ENCODE results near the gene MBP. TPM values are rescaled to one million over a fixed set of nuclear protein-coding genes. Genes with fewer than 3 reads are reported as not detected.

The MBP gene
- total RNA-seq, 1 donor from 2014 or later = 9.7 TPM

DNA sequence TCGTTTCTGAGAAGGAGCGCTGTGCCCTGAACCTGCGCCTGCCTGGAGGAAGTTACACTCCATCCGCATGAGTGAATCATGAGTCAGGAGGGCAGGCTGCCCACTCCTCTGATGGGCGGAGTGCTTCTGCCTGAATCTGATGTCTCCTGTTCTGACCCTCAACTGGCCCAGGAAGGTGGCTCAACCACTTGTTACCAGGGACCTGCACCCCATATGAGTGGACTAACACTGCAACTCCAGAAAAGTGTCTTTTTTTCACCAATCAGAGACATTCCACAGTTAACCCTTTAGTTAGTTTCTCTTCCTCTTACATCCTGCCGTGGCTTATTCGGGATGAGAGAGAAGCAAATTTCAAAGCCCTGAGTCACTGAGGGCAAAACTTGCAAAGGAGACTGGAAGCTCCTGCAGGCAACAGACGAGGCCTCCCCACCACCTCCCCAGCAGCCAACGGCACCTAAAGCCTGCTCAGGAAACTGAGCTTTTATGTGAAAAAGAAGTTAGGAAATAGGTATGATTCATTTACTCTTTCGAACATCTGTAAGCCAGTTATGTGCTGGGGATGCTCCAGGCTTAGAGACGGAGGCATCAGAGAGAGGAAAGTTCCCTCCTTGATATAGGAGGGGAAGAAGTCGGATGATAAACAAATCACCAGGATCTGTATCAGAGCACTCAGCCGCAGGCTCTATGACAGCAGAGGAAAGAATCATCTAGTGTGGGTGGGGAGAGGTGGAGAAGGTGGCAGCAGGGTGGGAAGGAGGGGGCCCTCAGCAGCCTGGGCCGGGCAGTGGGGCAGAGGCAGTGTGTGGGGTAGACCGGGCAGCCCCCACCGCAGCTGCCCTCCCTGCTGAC lies 30.9 kb downstream of the MBP start:
- Mint-ChIP-seq H3K36me3 (ENCODE audit: low read depth, unreplicated experiment) (no peaks in the 10 kb centered on the region), H3K4me1 (ENCODE audit: unreplicated experiment) (peaks cover 69% of the 10 kb centered on the region), H3K4me3 (ENCODE audit: unreplicated experiment) (no peak overlapping the region), H3K9me3 (ENCODE audit: unreplicated experiment) (no peaks in the 10 kb centered on the region), H3K27ac (ENCODE audit: unreplicated experiment) (no peak overlapping the region), H3K27me3 (ENCODE audit: unreplicated experiment) (no peaks in the 10 kb centered on the region)
- TF ChIP-seq, protein P1, sequence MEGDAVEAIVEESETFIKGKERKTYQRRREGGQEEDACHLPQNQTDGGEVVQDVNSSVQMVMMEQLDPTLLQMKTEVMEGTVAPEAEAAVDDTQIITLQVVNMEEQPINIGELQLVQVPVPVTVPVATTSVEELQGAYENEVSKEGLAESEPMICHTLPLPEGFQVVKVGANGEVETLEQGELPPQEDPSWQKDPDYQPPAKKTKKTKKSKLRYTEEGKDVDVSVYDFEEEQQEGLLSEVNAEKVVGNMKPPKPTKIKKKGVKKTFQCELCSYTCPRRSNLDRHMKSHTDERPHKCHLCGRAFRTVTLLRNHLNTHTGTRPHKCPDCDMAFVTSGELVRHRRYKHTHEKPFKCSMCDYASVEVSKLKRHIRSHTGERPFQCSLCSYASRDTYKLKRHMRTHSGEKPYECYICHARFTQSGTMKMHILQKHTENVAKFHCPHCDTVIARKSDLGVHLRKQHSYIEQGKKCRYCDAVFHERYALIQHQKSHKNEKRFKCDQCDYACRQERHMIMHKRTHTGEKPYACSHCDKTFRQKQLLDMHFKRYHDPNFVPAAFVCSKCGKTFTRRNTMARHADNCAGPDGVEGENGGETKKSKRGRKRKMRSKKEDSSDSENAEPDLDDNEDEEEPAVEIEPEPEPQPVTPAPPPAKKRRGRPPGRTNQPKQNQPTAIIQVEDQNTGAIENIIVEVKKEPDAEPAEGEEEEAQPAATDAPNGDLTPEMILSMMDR (IDR thresholded peaks at IDR 0.05; ENCODE audit: unreplicated experiment) = no peak
- no peak for DNase-seq (ENCODE audit: low spot score)

DNA sequence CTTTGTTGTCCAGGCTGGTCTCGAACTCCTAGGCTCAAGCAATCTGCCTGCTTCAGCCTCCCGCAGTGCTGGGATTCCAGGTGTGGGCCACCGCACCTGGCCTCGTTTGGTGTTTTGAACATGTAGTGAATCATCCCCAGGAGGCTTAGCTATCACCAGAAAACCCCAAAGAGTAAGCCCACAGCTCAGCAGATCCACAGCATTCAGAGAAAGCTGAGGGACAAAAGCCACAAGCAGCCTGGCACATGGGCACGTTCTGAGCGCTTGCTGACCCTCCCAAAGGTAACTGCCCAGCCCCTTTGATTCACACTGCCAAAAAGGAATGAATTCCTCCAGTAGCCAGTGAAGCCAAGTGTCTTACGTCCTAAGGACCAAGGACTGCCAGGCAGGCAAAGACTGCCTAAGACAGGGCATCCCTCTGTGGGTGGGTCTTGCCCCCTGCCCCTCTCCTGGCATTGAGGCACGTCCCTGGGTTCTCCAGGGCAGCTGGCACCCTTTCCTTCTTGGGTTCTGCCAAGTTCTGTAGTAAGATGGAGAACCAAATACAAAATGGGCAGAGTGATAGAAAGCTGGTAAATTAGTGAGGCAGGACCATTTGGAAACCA lies 31.7 kb downstream of the MBP start:
- Mint-ChIP-seq H3K27me3 (ENCODE audit: unreplicated experiment) (no peaks in the 10 kb centered on the region), H3K4me1 (ENCODE audit: unreplicated experiment) (peaks cover 72% of the 10 kb centered on the region), H3K9me3 (ENCODE audit: unreplicated experiment) (no peaks in the 10 kb centered on the region), H3K27ac (ENCODE audit: unreplicated experiment) (no peak overlapping the region), H3K4me3 (ENCODE audit: unreplicated experiment) (no peak overlapping the region), H3K36me3 (ENCODE audit: low read depth, unreplicated experiment) (no peaks in the 10 kb centered on the region)
- no peak for DNase-seq (ENCODE audit: low spot score)
- TF ChIP-seq, protein P1 (IDR thresholded peaks at IDR 0.05; ENCODE audit: unreplicated experiment) = no peak

DNA sequence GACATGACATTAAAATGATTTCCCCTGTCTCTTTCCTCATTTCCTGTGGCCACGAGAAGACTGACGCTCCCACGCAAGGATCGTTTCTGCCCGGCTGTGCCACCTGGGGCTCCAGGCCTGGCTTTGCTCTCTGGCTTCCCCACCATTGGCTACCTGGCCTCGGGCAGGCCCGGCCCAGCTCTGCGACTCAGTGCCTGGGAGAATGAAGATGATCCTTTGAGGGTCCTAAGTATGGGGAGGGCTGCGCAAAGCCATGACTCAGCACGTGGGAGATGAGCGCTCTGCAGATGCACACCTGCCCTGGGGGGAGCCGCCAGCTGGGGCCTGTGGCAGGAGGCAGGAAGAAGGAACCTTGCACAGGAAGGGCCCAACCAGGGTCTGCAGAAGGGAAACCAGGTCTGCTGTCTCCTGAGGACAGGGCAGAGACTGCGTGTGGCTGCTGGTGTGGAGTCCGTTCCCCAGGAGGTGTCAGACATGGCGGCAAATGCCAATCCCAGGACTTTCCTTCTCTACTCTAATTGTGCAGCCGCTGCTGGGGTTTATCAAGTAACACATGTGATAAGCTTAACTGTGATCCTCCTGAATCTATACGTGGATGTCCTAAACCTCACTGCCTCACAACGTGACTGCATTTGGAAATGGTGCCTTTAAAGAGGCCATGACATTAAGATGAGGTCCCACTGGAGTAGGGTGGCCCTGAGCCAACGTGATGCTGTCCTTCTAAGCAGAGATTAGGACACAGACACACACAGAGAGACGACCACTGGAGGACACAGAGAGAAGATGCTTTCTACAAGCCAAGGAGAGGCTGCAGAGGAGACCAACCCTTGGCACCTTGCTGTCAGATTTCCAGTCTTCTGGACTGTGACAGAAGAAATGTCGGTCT lies 32.9 kb downstream of the MBP start:
- Mint-ChIP-seq H3K4me3 (ENCODE audit: unreplicated experiment) (no peak overlapping the region), H3K4me1 (ENCODE audit: unreplicated experiment) (peaks cover 68% of the 10 kb centered on the region), H3K27ac (ENCODE audit: unreplicated experiment) (no peak overlapping the region), H3K36me3 (ENCODE audit: low read depth, unreplicated experiment) (no peaks in the 10 kb centered on the region), H3K9me3 (ENCODE audit: unreplicated experiment) (no peaks in the 10 kb centered on the region), H3K27me3 (ENCODE audit: unreplicated experiment) (peaks cover 2% of the 10 kb centered on the region)
- TF ChIP-seq, protein P1 (IDR thresholded peaks at IDR 0.05; ENCODE audit: unreplicated experiment) = no peak
- no peak for DNase-seq (ENCODE audit: low spot score)

DNA sequence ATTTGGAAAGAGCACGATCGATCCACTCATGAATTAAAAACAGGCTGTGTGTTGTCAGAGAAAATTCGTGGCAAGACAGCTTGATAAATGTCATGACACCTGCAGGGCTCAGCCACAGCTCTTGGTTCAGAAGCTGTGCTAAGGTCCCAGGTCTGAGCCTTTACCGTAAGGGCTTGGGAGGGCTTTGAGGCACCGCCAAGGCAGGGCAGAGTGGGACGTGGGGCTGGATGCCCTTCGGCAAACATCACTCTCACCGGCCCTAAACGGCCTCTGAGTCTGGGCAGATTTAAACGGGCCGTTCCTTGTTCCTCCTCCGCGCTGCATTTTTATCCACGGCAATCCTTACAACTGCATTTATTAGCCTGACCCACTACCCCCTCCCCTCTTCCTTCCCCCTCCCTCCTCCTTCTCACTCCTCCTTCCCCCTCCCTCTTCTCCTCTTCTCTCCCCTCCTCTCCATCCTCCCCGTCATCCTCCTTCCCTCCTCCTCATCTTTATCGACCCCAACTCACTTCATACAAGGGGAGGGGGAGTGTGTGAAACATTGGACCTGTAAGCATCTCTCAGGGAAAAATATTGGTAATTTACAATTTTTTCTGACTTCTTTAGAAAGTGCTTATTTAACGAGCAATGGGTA lies 33.9 kb downstream of the MBP start:
- TF ChIP-seq, protein P1 (IDR thresholded peaks at IDR 0.05; ENCODE audit: unreplicated experiment) = no peak
- no peak for DNase-seq (ENCODE audit: low spot score)
- no peaks in the 10 kb centered on the region for H3K36me3 Mint-ChIP-seq (ENCODE audit: low read depth, unreplicated experiment)
- peaks cover 2% of the 10 kb centered on the region for H3K27me3 Mint-ChIP-seq (ENCODE audit: unreplicated experiment)
- peaks cover 57% of the 10 kb centered on the region for H3K4me1 Mint-ChIP-seq (ENCODE audit: unreplicated experiment)
- no peaks in the 10 kb centered on the region for H3K9me3 Mint-ChIP-seq (ENCODE audit: unreplicated experiment)
- H3K4me3 Mint-ChIP-seq (ENCODE audit: unreplicated experiment) = no peak overlapping the region
- no peak overlapping the region for H3K27ac Mint-ChIP-seq (ENCODE audit: unreplicated experiment)
